Vagina (tissue), 2 donors: ENCODE results near the gene SLC46A3.

Experiments
- CTCF ChIP-seq, 3 experiments: fragments of 450-650 bp in 2 of 3; fragments of 200-600 bp in 1 of 3; sonication (generic) in 1 of 3; IDR thresholded peaks; one replicate each; pipeline ENCODE4 v1.5.1; 2017 to 2019; ENCODE audit warnings: antibody characterized with exemption in 3 of 3, mild to moderate bottlenecking in 2 of 3, moderate library complexity in 2 of 3
- POLR2A ChIP-seq, 2 donors: fragments of 450-650 bp; IDR thresholded peaks; one replicate each; pipeline ENCODE4 v1.6.1; 2017; ENCODE audit warnings: antibody characterized with exemption in 2 of 2, mild to moderate bottlenecking in 2 of 2, moderate library complexity in 2 of 2
- POLR2AphosphoS5 ChIP-seq, 2 donors: sonication (generic); formaldehyde crosslinking; IDR thresholded peaks; one replicate each; pipeline ENCODE4 v1.9.0; 2017; ENCODE audit warnings: antibody characterized with exemption in 2 of 2, mild to moderate bottlenecking in 2 of 2, low read depth in 1 of 2; ENCODE audit not compliant: insufficient read depth in 1 of 2

DNA sequence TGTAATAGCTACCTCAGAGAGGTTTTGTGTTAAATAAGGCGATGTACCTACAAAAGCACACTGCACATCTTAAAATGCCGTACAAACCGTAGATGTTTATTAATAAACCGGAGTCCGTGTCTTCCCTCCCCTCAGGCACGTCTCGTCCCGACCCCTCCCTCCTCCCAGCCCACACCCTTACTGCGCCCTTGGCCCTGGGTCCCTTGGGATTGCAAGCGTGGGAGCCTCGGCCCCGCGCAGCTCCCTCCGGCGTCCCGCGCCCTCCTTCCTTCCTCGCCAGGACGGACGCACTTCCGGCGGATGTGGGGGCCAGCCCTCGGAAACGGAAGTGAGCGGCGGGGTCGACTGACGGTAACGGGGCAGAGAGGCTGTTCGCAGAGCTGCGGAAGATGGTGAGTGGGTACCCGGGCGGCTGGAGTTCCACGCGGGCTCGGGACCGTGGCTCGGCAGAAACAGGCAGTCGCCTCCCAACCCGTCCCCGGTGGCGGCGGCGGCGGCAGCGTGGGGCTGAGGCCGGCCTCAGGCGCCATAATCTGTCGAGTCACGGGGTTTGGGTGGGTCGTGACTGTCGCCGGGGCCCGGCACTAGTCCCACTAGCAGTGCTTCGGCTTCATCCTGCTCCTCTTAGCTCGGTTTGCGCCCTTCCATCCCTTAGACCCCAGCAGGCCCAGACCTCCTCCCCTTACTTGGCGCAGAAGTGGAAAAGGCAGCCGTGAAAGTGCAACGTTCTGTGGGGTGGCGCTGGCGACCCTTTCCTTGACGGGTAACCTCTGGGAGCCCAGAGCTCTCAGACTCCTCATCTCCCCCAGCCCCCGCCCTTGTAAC, 59.8 kb downstream of the SLC46A3 start, which contains the start of gene POMP:
- TF ChIP-seq CTCF (IDR thresholded peaks at IDR 0.05) (no peak), POLR2AphosphoS5 (IDR thresholded peaks at IDR 0.05; ENCODE audit: insufficient read depth in 1 of 2, low read depth in 1 of 2) (peak; percentile 99 to 100), POLR2A (IDR thresholded peaks at IDR 0.05) (peak in 1 of 2 donors; percentile 95)
